ENCODE measurements around the gene BCAS3. TPM values are rescaled to one million over a fixed set of nuclear protein-coding genes. Genes with fewer than 3 reads are reported as not detected.
"Not testable (repeated sequence)": the region's sequence is repeated elsewhere in the genome, so short reads cannot be mapped to it uniquely, and the experiment has no call there.

Gene BCAS3
- total and polyA plus RNA-seq, 10 donors, result 3.7 to 56.0 (median 42.3) TPM

GRCh38 chr17:60864708-60865005, 187.0 kb downstream of the BCAS3 start:
- intact Hi-C loops (cut with DNase I; ENCODE audit: low total_unique reads), result no loop called here

GRCh38 chr17:60874772-60875171, 197.1 kb downstream of the BCAS3 start:
- H3K36me3 ChIP-seq, result peaks cover 0 to 5% (median 0%) of the 10 kb centered on the region in 6 donors
- H3K27ac ChIP-seq, result no peak overlapping the region
- no peaks in the 10 kb centered on the region for H3K27me3 ChIP-seq (replicated peaks in 1 of 7)
- no peak overlapping the region for H3K4me3 ChIP-seq
- 85 to 95% (median 92%) methylated on average over 2 of the region's 2 CpGs for WGBS, 5 donors
- H3K4me1 ChIP-seq, result no peaks in the 10 kb centered on the region
- intact Hi-C loops (cut with DNase I; ENCODE audit: low total_unique reads), result no loop called here
- TF ChIP-seq POLR2AphosphoS5 (IDR thresholded peaks at IDR 0.05) (no peak), POLR2A (IDR thresholded peaks at IDR 0.05) (no peak), CTCF (IDR thresholded peaks at IDR 0.05 in 8 of 11, conservative IDR thresholded peaks at IDR 0.05 in 3 of 11) (no peak)
- DNase-seq, result no peak
- no peaks in the 10 kb centered on the region for H3K9me3 ChIP-seq

More at GRCh38 chr17:60864708-60865005, 187.0 kb downstream of the BCAS3 start:
- Histone ChIP-seq H3K9me3 (peaks cover 0 to 4% (median 0%) of the 10 kb centered on the region in 8 donors), H3K36me3 (peaks cover 0 to 6% (median 0%) of the 10 kb centered on the region in 6 donors), H3K27me3 (replicated peaks in 1 of 7) (no peaks in the 10 kb centered on the region), H3K4me1 (peaks cover 0 to 23% (median 13%) of the 10 kb centered on the region in 6 donors), H3K4me3 (no peak overlapping the region), H3K27ac (no peak overlapping the region)
- 58 to 73% (median 68%) methylated on average over 2 of the region's 2 CpGs for WGBS, 5 donors
- DNase-seq, result no peak
- TF ChIP-seq POLR2A (IDR thresholded peaks at IDR 0.05) (no peak), CTCF (IDR thresholded peaks at IDR 0.05 in 8 of 11, conservative IDR thresholded peaks at IDR 0.05 in 3 of 11) (no peak), POLR2AphosphoS5 (IDR thresholded peaks at IDR 0.05) (no peak)

- H3K27ac ChIP-seq; H3K9me3 ChIP-seq; H3K4me1 ChIP-seq; H3K36me3 ChIP-seq; DNase-seq; intact Hi-C loops (cut with DNase I; ENCODE audit: low total_unique reads); H3K27me3 ChIP-seq (replicated peaks in 1 of 7): not testable (repeated sequence)
- WGBS, 5 donors, result 57 to 91% (median 82%) methylated on average over 16 to 21 of the region's 39 CpGs
- H3K4me3 ChIP-seq, result peak overlapping the region in 2 of 8 donors; percentile 24 to 51
Measured at GRCh38 chr17:60886731-60887613, 209.3 kb downstream of the BCAS3 start.

GRCh38 chr17:60887614-60888028, 210.0 kb downstream of the BCAS3 start:
- H3K36me3 ChIP-seq, result no peaks in the 10 kb centered on the region
- intact Hi-C loops (cut with DNase I; ENCODE audit: low total_unique reads), result no loop called here
- H3K27ac ChIP-seq, result no peak overlapping the region
- no peak for DNase-seq
- TF ChIP-seq CTCF (IDR thresholded peaks at IDR 0.05 in 8 of 11, conservative IDR thresholded peaks at IDR 0.05 in 3 of 11) (no peak), POLR2A (IDR thresholded peaks at IDR 0.05) (no peak), POLR2AphosphoS5 (IDR thresholded peaks at IDR 0.05) (no peak)
- H3K27me3 ChIP-seq (replicated peaks in 1 of 7), result no peaks in the 10 kb centered on the region
- H3K9me3 ChIP-seq, result peaks cover 0 to 4% (median 0%) of the 10 kb centered on the region in 8 donors
- no peaks in the 10 kb centered on the region for H3K4me1 ChIP-seq
- H3K4me3 ChIP-seq, result peak overlapping the region in 1 of 8 donors; percentile 51

Data from spleen (tissue), 11 donors.